ENCODE data around the gene IL10RA. TPM values are rescaled to one million over a fixed set of nuclear protein-coding genes. Genes with fewer than 3 reads are reported as not detected.

Gene IL10RA
- total and polyA plus RNA-seq, 9 of the 15 experiments (the other 6 are each of a cell fraction or from before 2014, with no cell fraction given) = 0.17 to 17.3 (median 2.9) TPM

DNA sequence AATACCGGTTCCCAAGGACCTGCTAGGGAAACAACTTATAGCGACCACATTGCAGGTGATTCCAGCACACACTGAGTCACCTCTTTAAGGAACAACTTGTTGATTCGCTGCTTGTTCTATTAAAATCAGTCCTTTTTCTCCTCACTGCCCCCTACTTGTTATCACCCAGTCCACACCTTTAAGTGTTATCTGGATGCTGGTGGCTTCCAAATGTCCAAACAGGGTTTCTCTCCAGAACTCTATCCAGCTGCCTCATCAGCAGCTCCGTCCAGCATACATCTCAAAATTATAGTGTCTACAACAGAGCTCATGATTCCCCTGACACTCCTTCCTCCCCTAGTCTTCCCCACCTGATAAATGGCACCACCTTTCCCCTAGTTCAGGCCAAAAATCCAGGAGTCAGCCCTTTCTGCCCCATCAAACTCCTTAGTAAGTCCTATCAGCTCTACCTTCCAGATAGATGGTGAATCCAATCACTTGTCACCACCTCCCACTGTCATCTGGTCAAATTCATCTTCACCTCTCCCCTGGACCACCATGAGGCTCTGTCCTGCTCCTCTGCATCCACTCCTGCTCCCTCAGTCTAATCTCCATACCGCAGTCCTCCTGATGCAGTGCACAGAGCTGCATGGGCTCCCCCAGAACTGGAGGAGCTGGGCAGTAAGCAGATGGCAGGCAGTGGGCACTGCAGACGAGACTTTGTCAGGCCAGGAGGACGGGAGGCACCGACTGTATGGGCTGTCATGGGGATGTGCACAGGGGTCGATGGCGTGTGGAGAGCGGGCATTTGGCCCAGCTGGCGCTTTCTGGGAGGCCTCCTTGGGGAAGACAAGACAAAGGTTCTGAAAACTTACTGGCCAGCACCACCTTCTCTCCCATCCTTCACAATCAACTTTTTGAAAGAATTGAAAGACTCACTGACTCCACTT is 19.3 kb downstream of the IL10RA start (continued):
- TF ChIP-seq, protein P1, sequence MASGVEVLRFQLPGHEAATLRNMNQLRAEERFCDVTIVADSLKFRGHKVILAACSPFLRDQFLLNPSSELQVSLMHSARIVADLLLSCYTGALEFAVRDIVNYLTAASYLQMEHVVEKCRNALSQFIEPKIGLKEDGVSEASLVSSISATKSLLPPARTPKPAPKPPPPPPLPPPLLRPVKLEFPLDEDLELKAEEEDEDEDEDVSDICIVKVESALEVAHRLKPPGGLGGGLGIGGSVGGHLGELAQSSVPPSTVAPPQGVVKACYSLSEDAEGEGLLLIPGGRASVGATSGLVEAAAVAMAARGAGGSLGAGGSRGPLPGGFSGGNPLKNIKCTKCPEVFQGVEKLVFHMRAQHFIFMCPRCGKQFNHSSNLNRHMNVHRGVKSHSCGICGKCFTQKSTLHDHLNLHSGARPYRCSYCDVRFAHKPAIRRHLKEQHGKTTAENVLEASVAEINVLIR (CRISPR knock-in tag; IDR thresholded peaks at IDR 0.05) = no peak
- TF ChIP-seq NCOA1 (IDR thresholded peaks at IDR 0.05; ENCODE audit: low read depth) (peak; percentile 14; the same call in 1 of the 2 replicates), ZNF121 (CRISPR knock-in tag; conservative IDR thresholded peaks at IDR 0.05) (no peak), MBD2 (IDR thresholded peaks at IDR 0.05; ENCODE audit: borderline replicate concordance, low read depth) (no peak), POLR2B (IDR thresholded peaks at IDR 0.05; ENCODE audit: low read depth, partially characterized antibody) (no peak), ZFPM2 (CRISPR knock-in tag; IDR thresholded peaks at IDR 0.05) (no peak), RCOR1 (IDR thresholded peaks at IDR 0.05; ENCODE audit: borderline replicate concordance in 1 of 2, low read depth in 2 of 2, low read length in 2 of 2) (peak; percentile 1 to 82; a peak in 3 of 4 replicates), PHF21A (IDR thresholded peaks at IDR 0.05; ENCODE audit: borderline replicate concordance, low read depth) (no peak), SNRNP70 (optimal IDR thresholded peaks at IDR 0.05; ENCODE audit: low read depth, low read length) (no peak), LARP7 (IDR thresholded peaks at IDR 0.05) (no peak)
- TF ChIP-seq, protein P2, sequence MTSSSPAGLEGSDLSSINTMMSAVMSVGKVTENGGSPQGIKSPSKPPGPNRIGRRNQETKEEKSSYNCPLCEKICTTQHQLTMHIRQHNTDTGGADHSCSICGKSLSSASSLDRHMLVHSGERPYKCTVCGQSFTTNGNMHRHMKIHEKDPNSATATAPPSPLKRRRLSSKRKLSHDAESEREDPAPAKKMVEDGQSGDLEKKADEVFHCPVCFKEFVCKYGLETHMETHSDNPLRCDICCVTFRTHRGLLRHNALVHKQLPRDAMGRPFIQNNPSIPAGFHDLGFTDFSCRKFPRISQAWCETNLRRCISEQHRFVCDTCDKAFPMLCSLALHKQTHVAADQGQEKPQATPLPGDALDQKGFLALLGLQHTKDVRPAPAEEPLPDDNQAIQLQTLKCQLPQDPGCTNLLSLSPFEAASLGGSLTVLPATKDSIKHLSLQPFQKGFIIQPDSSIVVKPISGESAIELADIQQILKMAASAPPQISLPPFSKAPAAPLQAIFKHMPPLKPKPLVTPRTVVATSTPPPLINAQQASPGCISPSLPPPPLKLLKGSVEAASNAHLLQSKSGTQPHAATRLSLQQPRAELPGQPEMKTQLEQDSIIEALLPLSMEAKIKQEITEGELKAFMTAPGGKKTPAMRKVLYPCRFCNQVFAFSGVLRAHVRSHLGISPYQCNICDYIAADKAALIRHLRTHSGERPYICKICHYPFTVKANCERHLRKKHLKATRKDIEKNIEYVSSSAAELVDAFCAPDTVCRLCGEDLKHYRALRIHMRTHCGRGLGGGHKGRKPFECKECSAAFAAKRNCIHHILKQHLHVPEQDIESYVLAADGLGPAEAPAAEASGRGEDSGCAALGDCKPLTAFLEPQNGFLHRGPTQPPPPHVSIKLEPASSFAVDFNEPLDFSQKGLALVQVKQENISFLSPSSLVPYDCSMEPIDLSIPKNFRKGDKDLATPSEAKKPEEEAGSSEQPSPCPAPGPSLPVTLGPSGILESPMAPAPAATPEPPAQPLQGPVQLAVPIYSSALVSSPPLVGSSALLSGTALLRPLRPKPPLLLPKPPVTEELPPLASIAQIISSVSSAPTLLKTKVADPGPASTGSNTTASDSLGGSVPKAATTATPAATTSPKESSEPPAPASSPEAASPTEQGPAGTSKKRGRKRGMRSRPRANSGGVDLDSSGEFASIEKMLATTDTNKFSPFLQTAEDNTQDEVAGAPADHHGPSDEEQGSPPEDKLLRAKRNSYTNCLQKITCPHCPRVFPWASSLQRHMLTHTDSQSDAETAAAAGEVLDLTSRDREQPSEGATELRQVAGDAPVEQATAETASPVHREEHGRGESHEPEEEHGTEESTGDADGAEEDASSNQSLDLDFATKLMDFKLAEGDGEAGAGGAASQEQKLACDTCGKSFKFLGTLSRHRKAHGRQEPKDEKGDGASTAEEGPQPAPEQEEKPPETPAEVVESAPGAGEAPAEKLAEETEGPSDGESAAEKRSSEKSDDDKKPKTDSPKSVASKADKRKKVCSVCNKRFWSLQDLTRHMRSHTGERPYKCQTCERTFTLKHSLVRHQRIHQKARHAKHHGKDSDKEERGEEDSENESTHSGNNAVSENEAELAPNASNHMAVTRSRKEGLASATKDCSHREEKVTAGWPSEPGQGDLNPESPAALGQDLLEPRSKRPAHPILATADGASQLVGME (CRISPR knock-in tag; IDR thresholded peaks at IDR 0.05) = no peak
- TF ChIP-seq, protein P3, sequence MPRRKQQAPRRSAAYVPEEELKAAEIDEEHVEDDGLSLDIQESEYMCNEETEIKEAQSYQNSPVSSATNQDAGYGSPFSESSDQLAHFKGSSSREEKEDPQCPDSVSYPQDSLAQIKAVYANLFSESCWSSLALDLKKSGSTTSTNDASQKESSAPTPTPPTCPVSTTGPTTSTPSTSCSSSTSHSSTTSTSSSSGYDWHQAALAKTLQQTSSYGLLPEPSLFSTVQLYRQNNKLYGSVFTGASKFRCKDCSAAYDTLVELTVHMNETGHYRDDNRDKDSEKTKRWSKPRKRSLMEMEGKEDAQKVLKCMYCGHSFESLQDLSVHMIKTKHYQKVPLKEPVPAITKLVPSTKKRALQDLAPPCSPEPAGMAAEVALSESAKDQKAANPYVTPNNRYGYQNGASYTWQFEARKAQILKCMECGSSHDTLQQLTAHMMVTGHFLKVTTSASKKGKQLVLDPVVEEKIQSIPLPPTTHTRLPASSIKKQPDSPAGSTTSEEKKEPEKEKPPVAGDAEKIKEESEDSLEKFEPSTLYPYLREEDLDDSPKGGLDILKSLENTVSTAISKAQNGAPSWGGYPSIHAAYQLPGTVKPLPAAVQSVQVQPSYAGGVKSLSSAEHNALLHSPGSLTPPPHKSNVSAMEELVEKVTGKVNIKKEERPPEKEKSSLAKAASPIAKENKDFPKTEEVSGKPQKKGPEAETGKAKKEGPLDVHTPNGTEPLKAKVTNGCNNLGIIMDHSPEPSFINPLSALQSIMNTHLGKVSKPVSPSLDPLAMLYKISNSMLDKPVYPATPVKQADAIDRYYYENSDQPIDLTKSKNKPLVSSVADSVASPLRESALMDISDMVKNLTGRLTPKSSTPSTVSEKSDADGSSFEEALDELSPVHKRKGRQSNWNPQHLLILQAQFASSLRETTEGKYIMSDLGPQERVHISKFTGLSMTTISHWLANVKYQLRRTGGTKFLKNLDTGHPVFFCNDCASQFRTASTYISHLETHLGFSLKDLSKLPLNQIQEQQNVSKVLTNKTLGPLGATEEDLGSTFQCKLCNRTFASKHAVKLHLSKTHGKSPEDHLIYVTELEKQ (CRISPR knock-in tag; IDR thresholded peaks at IDR 0.05) = no peak
- TF ChIP-seq, protein P4, sequence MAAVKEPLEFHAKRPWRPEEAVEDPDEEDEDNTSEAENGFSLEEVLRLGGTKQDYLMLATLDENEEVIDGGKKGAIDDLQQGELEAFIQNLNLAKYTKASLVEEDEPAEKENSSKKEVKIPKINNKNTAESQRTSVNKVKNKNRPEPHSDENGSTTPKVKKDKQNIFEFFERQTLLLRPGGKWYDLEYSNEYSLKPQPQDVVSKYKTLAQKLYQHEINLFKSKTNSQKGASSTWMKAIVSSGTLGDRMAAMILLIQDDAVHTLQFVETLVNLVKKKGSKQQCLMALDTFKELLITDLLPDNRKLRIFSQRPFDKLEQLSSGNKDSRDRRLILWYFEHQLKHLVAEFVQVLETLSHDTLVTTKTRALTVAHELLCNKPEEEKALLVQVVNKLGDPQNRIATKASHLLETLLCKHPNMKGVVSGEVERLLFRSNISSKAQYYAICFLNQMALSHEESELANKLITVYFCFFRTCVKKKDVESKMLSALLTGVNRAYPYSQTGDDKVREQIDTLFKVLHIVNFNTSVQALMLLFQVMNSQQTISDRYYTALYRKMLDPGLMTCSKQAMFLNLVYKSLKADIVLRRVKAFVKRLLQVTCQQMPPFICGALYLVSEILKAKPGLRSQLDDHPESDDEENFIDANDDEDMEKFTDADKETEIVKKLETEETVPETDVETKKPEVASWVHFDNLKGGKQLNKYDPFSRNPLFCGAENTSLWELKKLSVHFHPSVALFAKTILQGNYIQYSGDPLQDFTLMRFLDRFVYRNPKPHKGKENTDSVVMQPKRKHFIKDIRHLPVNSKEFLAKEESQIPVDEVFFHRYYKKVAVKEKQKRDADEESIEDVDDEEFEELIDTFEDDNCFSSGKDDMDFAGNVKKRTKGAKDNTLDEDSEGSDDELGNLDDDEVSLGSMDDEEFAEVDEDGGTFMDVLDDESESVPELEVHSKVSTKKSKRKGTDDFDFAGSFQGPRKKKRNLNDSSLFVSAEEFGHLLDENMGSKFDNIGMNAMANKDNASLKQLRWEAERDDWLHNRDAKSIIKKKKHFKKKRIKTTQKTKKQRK (IDR thresholded peaks at IDR 0.05; ENCODE audit: borderline replicate concordance, low read depth, low read length) = no peak
